Natural killer cell (primary cell): ENCODE measurements around the gene GAGE12J. TPM values are rescaled to one million over a fixed set of nuclear protein-coding genes. Genes with fewer than 3 reads are reported as not detected.
"Not testable (repeated sequence)": the region's sequence is repeated elsewhere in the genome, so short reads cannot be mapped to it uniquely, and the experiment has no call there.

Source experiments
- ATAC-seq, 3 donors: fragments of 150-1000 bp in 2 of 3; fragments of 200-7000 bp in 1 of 3; cut with Tn5 transposase; 1 replicate in 1 of 3; 2 replicates in 2 of 3; pipeline ENCODE4 v1.10.0; 2021; ENCODE audit warnings: mild to moderate bottlenecking in 2 of 3, moderate library complexity in 2 of 3
- DNase-seq, 2 donors: peaks; one replicate each; pipeline versions ENCODE4 v3.0.0 to v3.0.0-alpha.2; 2013 to 2021; ENCODE audit warnings: mixed read lengths in 1 of 2
- H3K27ac ChIP-seq: one replicate; pipeline ENCODE4 v1.5.1; 2013; ENCODE audit warnings: mild to moderate bottlenecking, low read length
- H3K27me3 ChIP-seq: one replicate; pipeline ENCODE4 v1.6.1; 2013; ENCODE audit warnings: low read length; ENCODE audit not compliant: control insufficient read depth, insufficient read depth
- H3K36me3 ChIP-seq: one replicate; pipeline ENCODE4 v1.6.1; 2013; ENCODE audit warnings: low read length; ENCODE audit not compliant: control insufficient read depth, insufficient read depth
- H3K4me1 ChIP-seq: one replicate; pipeline ENCODE4 v1.6.1; 2013; ENCODE audit warnings: low read length; ENCODE audit not compliant: control insufficient read depth, insufficient read depth
- H3K4me3 ChIP-seq: one replicate; pipeline ENCODE4 v1.5.1; 2013; ENCODE audit warnings: low read length
- H3K9me3 ChIP-seq: one replicate; pipeline ENCODE4 v1.6.1; 2013; ENCODE audit warnings: low read length; ENCODE audit not compliant: control insufficient read depth, insufficient read depth
- H3K27ac Mint-ChIP-seq, 2 donors: one replicate each; pipeline ENCODE4 v1.8.0; 2022; ENCODE audit warnings: mild to moderate bottlenecking in 2 of 2, mixed read lengths in 2 of 2, moderate library complexity in 1 of 2
- H3K27me3 Mint-ChIP-seq, 2 donors: one replicate each; pipeline ENCODE4 v1.8.0; 2022; ENCODE audit warnings: low read depth in 2 of 2, mixed read lengths in 2 of 2
- H3K36me3 Mint-ChIP-seq: one replicate; pipeline ENCODE4 v1.8.0; 2022; ENCODE audit warnings: mixed read lengths
- H3K4me1 Mint-ChIP-seq, 2 donors: one replicate each; pipeline ENCODE4 v1.8.0; 2022; ENCODE audit warnings: mixed read lengths in 2 of 2
- H3K4me3 Mint-ChIP-seq: one replicate; pipeline ENCODE4 v1.8.0; 2022; ENCODE audit warnings: mild to moderate bottlenecking, moderate library complexity, mixed read lengths
- H3K9me3 Mint-ChIP-seq, 2 donors: one replicate each; pipeline ENCODE4 v1.8.0; 2022; ENCODE audit warnings: mixed read lengths in 2 of 2
- WGBS: methylation state at CpG from one replicate; pipeline ENCODE4 v1.1.7; 2013; ENCODE audit warnings: missing lambda C conversion rate; ENCODE audit not compliant: insufficient coverage; 5-methylcytosine and 5-hydroxymethylcytosine counted together
- intact Hi-C: fragments of 100-400 bp; cut with micrococcal nuclease; formaldehyde crosslinking; loops from one replicate; pipeline ENCODE4 v1.14.2; 2022
- total RNA-seq, 4 donors: library from RNA; stranded (reverse); fragments of 120-200 nt in 1 of 4; gene quantifications; one replicate each; pipeline versions ENCODE4 v1.2.3 to v1.2.4, GENCODE V29; 2013 to 2022
- TF ChIP-seq, protein P1 (sequence below): fragments of 200-600 bp; IDR thresholded peaks from one replicate; pipeline ENCODE4 v1.8.0; 2022; ENCODE audit warnings: antibody characterized with exemption

The GAGE12J gene, protein sequence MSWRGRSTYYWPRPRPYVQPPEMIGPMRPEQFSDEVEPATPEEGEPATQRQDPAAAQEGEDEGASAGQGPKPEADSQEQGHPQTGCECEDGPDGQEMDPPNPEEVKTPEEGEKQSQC
- not detected for total RNA-seq
- total RNA-seq (2013): not detected

DNA sequence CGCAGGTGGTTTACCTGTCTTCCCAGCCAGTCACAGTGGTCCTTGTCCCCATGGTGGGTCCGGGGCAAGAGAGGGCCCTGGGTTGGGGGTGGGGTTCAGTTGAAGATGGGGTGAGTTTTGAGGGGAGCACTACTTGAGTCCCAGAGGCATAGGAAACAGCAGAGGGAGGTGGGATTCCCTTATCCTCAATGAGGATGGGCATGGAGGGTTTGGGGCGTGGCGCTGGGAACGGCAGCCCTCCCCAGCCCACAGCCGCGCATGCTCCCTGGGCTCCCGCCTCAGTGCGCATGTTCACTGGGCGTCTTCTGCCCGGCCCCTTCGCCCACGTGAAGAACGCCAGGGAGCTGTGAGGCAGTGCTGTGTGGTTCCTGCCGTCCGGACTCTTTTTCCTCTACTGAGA lies at the start of gene GAGE12J:
Gene GAGE12J, plus strand, starts transcription at position 301 of the 400 bp plus-strand sequence. CDS start 1,157 bp downstream, outside the sequence.
- not testable (repeated sequence) for H3K9me3 Mint-ChIP-seq

DNA sequence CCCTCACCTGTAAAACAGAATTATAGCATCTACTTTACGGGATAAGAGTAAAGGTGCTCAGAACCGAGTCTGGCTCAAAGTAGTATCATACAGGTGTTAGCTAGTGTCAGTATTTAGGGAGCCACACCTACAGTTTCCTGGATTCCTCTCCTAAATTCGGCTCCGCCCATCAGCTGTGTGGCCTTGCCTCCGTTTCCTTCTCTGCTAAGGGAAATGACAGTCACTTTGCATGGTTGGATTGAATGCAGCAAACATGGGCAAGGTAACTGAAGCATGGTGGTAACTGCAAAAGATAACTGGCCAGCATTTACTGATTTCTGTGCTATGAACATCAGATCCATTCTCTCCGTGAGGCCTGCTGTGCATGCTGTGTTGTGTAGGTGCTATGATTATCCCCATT lies 49.4 kb upstream of the GAGE12J start:
- ATAC-seq (no peak), DNase-seq (peak in 1 of 2 donors; percentile 41)
- no peaks in the 10 kb centered on the region for H3K9me3 Mint-ChIP-seq
- H3K9me3 ChIP-seq: no peaks in the 10 kb centered on the region
- no peaks in the 10 kb centered on the region for H3K36me3 ChIP-seq
- no peaks in the 10 kb centered on the region for H3K27me3 ChIP-seq
- H3K27ac Mint-ChIP-seq: peak overlapping the region; percentile 52 to 67
- intact Hi-C loops: no loop called here
- no peaks in the 10 kb centered on the region for H3K27me3 Mint-ChIP-seq
- H3K4me3 ChIP-seq: no peak overlapping the region
- H3K36me3 Mint-ChIP-seq: no peaks in the 10 kb centered on the region
- WGBS: 29% methylated on average over 3 of the region's 6 CpGs
- peaks cover 67% of the 10 kb centered on the region for H3K4me1 ChIP-seq
- H3K4me1 Mint-ChIP-seq: peaks cover 43 to 64% of the 10 kb centered on the region in 2 donors
- TF ChIP-seq, protein P1, sequence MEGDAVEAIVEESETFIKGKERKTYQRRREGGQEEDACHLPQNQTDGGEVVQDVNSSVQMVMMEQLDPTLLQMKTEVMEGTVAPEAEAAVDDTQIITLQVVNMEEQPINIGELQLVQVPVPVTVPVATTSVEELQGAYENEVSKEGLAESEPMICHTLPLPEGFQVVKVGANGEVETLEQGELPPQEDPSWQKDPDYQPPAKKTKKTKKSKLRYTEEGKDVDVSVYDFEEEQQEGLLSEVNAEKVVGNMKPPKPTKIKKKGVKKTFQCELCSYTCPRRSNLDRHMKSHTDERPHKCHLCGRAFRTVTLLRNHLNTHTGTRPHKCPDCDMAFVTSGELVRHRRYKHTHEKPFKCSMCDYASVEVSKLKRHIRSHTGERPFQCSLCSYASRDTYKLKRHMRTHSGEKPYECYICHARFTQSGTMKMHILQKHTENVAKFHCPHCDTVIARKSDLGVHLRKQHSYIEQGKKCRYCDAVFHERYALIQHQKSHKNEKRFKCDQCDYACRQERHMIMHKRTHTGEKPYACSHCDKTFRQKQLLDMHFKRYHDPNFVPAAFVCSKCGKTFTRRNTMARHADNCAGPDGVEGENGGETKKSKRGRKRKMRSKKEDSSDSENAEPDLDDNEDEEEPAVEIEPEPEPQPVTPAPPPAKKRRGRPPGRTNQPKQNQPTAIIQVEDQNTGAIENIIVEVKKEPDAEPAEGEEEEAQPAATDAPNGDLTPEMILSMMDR: no peak
- H3K4me3 Mint-ChIP-seq: peak overlapping the region; percentile 65
- H3K27ac ChIP-seq: peak overlapping the region; percentile 38

More for the DNA sequence above, at the start of gene GAGE12J:
- H3K36me3 Mint-ChIP-seq, H3K9me3 ChIP-seq, intact Hi-C loops, DNase-seq, H3K27me3 ChIP-seq, H3K27ac Mint-ChIP-seq, H3K36me3 ChIP-seq, H3K27ac ChIP-seq, H3K4me3 ChIP-seq, ATAC-seq, H3K4me3 Mint-ChIP-seq, H3K4me1 ChIP-seq, H3K27me3 Mint-ChIP-seq, H3K4me1 Mint-ChIP-seq: not testable (repeated sequence)
- no CpG with 5 or more reads among the region's 16 CpGs for WGBS

- DNase-seq (peak in 1 of 2 donors; percentile 72), ATAC-seq (no peak)
- no peaks in the 10 kb centered on the region for H3K9me3 ChIP-seq
- H3K27ac Mint-ChIP-seq: peak overlapping the region; percentile 52 to 67
- TF ChIP-seq, protein P1: no peak
- 15% methylated on average over 6 of the region's 8 CpGs for WGBS
- intact Hi-C loops: no loop called here
- peak overlapping the region; percentile 48 for H3K27ac ChIP-seq
- no peaks in the 10 kb centered on the region for H3K27me3 Mint-ChIP-seq
- no peaks in the 10 kb centered on the region for H3K9me3 Mint-ChIP-seq
- H3K36me3 Mint-ChIP-seq: no peaks in the 10 kb centered on the region
- H3K4me3 Mint-ChIP-seq: peak overlapping the region; percentile 65
- no peaks in the 10 kb centered on the region for H3K36me3 ChIP-seq
- peaks cover 39 to 68% of the 10 kb centered on the region in 2 donors for H3K4me1 Mint-ChIP-seq
- H3K4me3 ChIP-seq: no peak overlapping the region
- no peaks in the 10 kb centered on the region for H3K27me3 ChIP-seq
- peaks cover 65% of the 10 kb centered on the region for H3K4me1 ChIP-seq
Measured at GRCh38 chrX:49273181-49273727, 48.6 kb upstream of the GAGE12J start.

- Mint-ChIP-seq H3K27me3 (no peaks in the 10 kb centered on the region), H3K27ac (no peak overlapping the region), H3K9me3 (no peaks in the 10 kb centered on the region), H3K36me3 (no peaks in the 10 kb centered on the region), H3K4me1 (peaks cover 29 to 54% of the 10 kb centered on the region in 2 donors), H3K4me3 (no peak overlapping the region)
- Histone ChIP-seq H3K4me3 (no peak overlapping the region), H3K27ac (no peak overlapping the region), H3K4me1 (peaks cover 48% of the 10 kb centered on the region), H3K36me3 (no peaks in the 10 kb centered on the region), H3K27me3 (no peaks in the 10 kb centered on the region), H3K9me3 (no peaks in the 10 kb centered on the region)
- 88% methylated on average over 1 of the region's 1 CpG for WGBS
- intact Hi-C loops: no loop called here
- TF ChIP-seq, protein P1: no peak
- no peak for ATAC-seq
- peak in 1 of 2 donors; percentile 2 for DNase-seq
Measured at GRCh38 chrX:49276207-49276606, 45.6 kb upstream of the GAGE12J start.
